Thoracic aorta (tissue), 2 donors: ENCODE data around the gene TOE1. TPM values are rescaled to one million over a fixed set of nuclear protein-coding genes. Genes with fewer than 3 reads are reported as not detected.

Experiments used
- ATAC-seq: fragments of 150-250 bp; one replicate; pipeline ENCODE4 v1.8.0; 2017; ENCODE audit warnings: low read depth; ENCODE audit not compliant: insufficient number of reproducible peaks, low FRiP score
- DNase-seq: peaks from one replicate; pipeline ENCODE4 v3.0.0-alpha.2; 2020; ENCODE audit warnings: low spot score
- H3K27ac ChIP-seq, 2 donors: fragments of 200-600 bp; sonication (generic); 1 replicate in 1 of 2; 2 replicates in 1 of 2; pipeline ENCODE4 v1.5.1; 2016; ENCODE audit warnings: mild to moderate bottlenecking in 2 of 2, moderate library complexity in 2 of 2
- H3K27me3 ChIP-seq: fragments of 200-600 bp; sonication (generic); replicated peaks from 2 replicates; pipeline ENCODE4 v1.6.0; 2016; ENCODE audit warnings: mild to moderate bottlenecking; ENCODE audit not compliant: insufficient read depth
- H3K36me3 ChIP-seq: fragments of 200-600 bp; sonication (generic); one replicate; pipeline ENCODE4 v1.5.1; 2016
- H3K4me1 ChIP-seq, 2 donors: fragments of 200-600 bp; sonication (generic); 1 replicate in 1 of 2; 2 replicates in 1 of 2; pipeline versions ENCODE4 v1.5.1 to v1.6.0; 2016; ENCODE audit warnings: low read depth in 2 of 2, mild to moderate bottlenecking in 1 of 2; ENCODE audit not compliant: control insufficient read depth in 1 of 2
- H3K4me3 ChIP-seq: fragments of 200-600 bp; sonication (generic); 2 replicates; pipeline ENCODE4 v1.5.1; 2016; ENCODE audit warnings: mild to moderate bottlenecking
- H3K9me3 ChIP-seq: fragments of 200-600 bp; sonication (generic); 2 replicates; pipeline ENCODE4 v1.5.1; 2016
- CTCF ChIP-seq: fragments of 200-600 bp; sonication (generic); IDR thresholded peaks from one replicate; pipeline ENCODE4 v1.5.1; 2019; ENCODE audit warnings: antibody characterized with exemption
- total RNA-seq, 2 donors: library from RNA; depleted of rRNA; stranded (reverse); fragments of >200 nt; gene quantifications; one replicate each; pipeline versions ENCODE4 v1.1.0 to v1.2.3, GENCODE V29; 2016

The TOE1 gene
- total RNA-seq, 2 donors from 2014 or later = 4.7 to 10.5 TPM

DNA sequence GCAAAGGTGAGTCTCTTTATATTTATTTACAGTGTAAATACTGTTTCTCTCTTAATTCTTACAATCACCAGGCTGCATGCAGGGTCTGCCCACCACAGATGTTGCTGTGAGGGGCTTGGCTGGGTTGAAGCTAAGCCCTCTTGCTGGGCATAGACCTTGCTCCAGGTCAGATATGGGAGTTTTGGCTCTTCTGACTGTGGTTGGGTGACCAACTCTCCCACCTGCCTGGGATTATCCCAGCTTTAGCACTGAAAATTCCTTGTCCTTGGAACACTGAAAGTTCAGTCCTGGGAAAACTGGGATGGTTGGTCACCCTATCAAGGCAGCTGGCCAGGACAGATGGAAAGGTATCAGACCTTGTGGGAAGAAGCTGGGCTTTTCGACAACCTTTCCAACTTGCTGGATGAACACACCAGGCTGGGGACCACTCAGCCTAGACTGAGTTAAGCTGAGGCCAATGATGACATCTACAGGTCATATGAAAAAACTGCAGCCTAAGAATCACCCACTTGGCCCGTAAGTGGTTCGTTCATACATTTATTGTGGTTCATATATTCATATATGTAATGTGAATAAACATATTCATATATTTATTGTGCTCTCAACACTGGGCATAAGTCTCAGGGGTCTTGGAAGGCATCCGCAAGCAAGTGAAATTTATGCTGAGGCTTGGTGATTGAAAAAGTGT, 39.8 kb upstream of the TOE1 start:
- Histone ChIP-seq H3K4me3 (no peak overlapping the region), H3K9me3 (no peaks in the 10 kb centered on the region), H3K36me3 (no peaks in the 10 kb centered on the region), H3K4me1 (peaks cover 5 to 9% of the 10 kb centered on the region in 2 donors), H3K27ac (no peak overlapping the region), H3K27me3 (no peaks in the 10 kb centered on the region)
- ATAC-seq (no peak), DNase-seq (no peak)
- TF ChIP-seq CTCF = peak; percentile 66

DNA sequence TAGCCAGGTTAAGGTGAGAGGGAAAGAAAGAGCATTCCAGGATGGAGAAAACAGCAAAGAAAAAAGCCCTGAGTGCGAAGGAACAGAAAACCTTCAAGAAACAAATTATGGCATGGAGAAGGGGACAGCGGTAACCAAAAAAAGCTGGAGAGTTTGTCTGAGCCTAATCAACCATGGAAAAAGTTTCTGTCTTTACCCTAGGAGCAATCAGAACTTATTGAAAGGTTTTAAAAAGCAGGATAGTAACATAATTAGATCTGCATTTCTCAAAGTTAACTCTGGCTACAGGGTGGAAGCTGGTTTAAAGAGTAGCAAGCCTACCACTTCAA, 39.3 kb upstream of the TOE1 start:
- TF ChIP-seq CTCF = no peak
- Histone ChIP-seq H3K27me3 (no peaks in the 10 kb centered on the region), H3K4me3 (no peak overlapping the region), H3K36me3 (no peaks in the 10 kb centered on the region), H3K4me1 (peaks cover 5 to 9% of the 10 kb centered on the region in 2 donors), H3K27ac (no peak overlapping the region), H3K9me3 (no peaks in the 10 kb centered on the region)
- DNase-seq (no peak), ATAC-seq (no peak)

DNA sequence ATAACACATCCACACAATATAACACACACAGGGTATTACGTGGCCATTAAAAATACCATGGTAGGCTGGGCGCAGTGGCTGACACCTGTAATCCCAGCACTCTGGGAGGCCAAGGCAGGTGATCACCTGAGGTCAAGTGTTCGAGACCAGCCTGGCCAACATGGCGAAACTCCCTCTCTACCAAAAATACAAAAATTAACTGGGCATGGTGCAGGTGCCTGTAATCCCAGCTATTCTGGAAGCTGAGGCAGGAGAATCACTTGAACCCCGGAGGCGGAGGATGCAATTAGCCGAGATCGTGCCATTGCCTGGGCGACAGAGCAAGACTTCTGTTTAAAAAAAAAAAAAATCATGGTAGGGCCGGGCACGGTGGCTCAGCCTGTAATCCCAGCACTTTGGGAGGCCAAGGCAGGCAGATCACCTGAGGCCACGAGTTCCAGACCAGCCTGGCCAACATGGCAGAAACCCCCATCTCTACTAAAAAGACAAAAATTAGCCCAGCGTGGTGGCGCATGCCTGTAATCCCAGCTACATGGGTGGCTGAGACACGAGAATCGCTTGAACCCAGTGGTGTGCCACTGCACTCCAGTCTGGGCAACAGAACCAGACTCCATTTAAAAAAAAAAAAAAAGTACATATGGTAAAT, 37.3 kb upstream of the TOE1 start:
- no peak for ATAC-seq
- H3K9me3 ChIP-seq = no peaks in the 10 kb centered on the region
- peak overlapping the region; percentile 84 to 86 for H3K27ac ChIP-seq
- H3K27me3 ChIP-seq = no peaks in the 10 kb centered on the region
- no peaks in the 10 kb centered on the region for H3K36me3 ChIP-seq
- peaks cover 5 to 9% of the 10 kb centered on the region in 2 donors for H3K4me1 ChIP-seq
- no peak for TF ChIP-seq CTCF
- H3K4me3 ChIP-seq = peak overlapping the region; percentile 78
- DNase-seq = no peak

- peak overlapping the region; percentile 78 for H3K4me3 ChIP-seq
- no peaks in the 10 kb centered on the region for H3K27me3 ChIP-seq
- DNase-seq (peak; percentile 92), ATAC-seq (peak; percentile 93)
- H3K36me3 ChIP-seq = no peaks in the 10 kb centered on the region
- H3K27ac ChIP-seq = peak overlapping the region; percentile 84 to 86
- H3K9me3 ChIP-seq = no peaks in the 10 kb centered on the region
- H3K4me1 ChIP-seq = peaks cover 5 to 9% of the 10 kb centered on the region in 2 donors
- peak; percentile 57 for TF ChIP-seq CTCF
Measured at GRCh38 chr1:45303520-45304310, 36.3 kb upstream of the TOE1 start.
